MCF 10A (cell line): Measurements from ENCODE around the gene TULP3. TPM values are rescaled to one million over a fixed set of nuclear protein-coding genes. Genes with fewer than 3 reads are reported as not detected.

Source experiments
- BruUV-seq: library from RNA; stranded (reverse); fragments of 400-500 nt; replicated peaks from 2 replicates; lab custom pipeline; 2021; lab: Mats Ljungman, UMichigan
- CTCF ChIA-PET: fragments of 300-600 bp; sonication (Branson Sonifier 250); formaldehyde crosslinking; extraction: SDS; loops from one replicate; lab custom pipeline; 2021; ENCODE audit warnings: antibody characterized with exemption, inconsistent platforms; lab: Yijun Ruan, JAX
- POLR2A ChIA-PET: fragments of 300-600, 350-650 bp; sonication (Branson Sonifier 250); formaldehyde crosslinking; extraction: SDS; loops from one replicate; lab custom pipeline; 2020; ENCODE audit warnings: antibody characterized with exemption, inconsistent platforms; lab: Yijun Ruan, JAX
- DNase-seq: peaks from one replicate; pipeline ENCODE4 v3.0.0-alpha.2; 2018; ENCODE audit not compliant: unreplicated experiment
- H3K27ac Mint-ChIP-seq: one replicate; pipeline ENCODE4 v1.8.0; 2022; ENCODE audit warnings: mild to moderate bottlenecking, low read depth, mixed read lengths; ENCODE audit not compliant: unreplicated experiment
- H3K27me3 Mint-ChIP-seq: one replicate; pipeline ENCODE4 v1.8.0; 2022; ENCODE audit warnings: mixed read lengths; ENCODE audit not compliant: insufficient read depth, unreplicated experiment
- H3K36me3 Mint-ChIP-seq: one replicate; pipeline ENCODE4 v1.8.0; 2022; ENCODE audit warnings: mild to moderate bottlenecking, moderate library complexity, mixed read lengths; ENCODE audit not compliant: insufficient read depth, unreplicated experiment
- H3K4me1 Mint-ChIP-seq: one replicate; pipeline ENCODE4 v1.8.0; 2022; ENCODE audit warnings: mixed read lengths; ENCODE audit not compliant: insufficient read depth, unreplicated experiment
- H3K4me3 Mint-ChIP-seq: one replicate; pipeline ENCODE4 v1.8.0; 2022; ENCODE audit warnings: mild to moderate bottlenecking, moderate library complexity, mixed read lengths; ENCODE audit not compliant: unreplicated experiment
- H3K9me3 Mint-ChIP-seq: one replicate; pipeline ENCODE4 v1.8.0; 2022; ENCODE audit warnings: mixed read lengths; ENCODE audit not compliant: unreplicated experiment
- intact Hi-C: fragments of 100-400 bp; cut with micrococcal nuclease; formaldehyde crosslinking; loops from 2 replicates; pipeline ENCODE4 v1.14.1; 2022
- total RNA-seq: library from RNA; stranded (reverse); gene quantifications from 2 replicates; pipeline ENCODE4 v1.2.3, GENCODE V29; 2022
- TF ChIP-seq, protein P1 (sequence below): fragments of 200-600 bp; IDR thresholded peaks from one replicate; pipeline ENCODE4 v1.8.0; 2022; ENCODE audit warnings: antibody characterized with exemption, mild to moderate bottlenecking; ENCODE audit not compliant: unreplicated experiment

The TULP3 gene
- total RNA-seq, 1 experiment from 2014 or later, result 36.2 TPM

- Mint-ChIP-seq H3K36me3 (peaks cover 3% of the 10 kb centered on the region), H3K27me3 (no peaks in the 10 kb centered on the region), H3K9me3 (no peaks in the 10 kb centered on the region), H3K4me3 (no peak overlapping the region), H3K27ac (no peak overlapping the region), H3K4me1 (no peaks in the 10 kb centered on the region)
- ChIA-PET CTCF (interaction anchor here (1.0 to 3.3 kb wide), 13 partner anchors 10 to 187 kb away, joined by 3 to 21 read pairs (median 5); no protein-coding TSS in a partner anchor), POLR2A (interaction anchor here (1.0 to 1.3 kb wide), 2 partner anchors 8 to 10 kb away, joined by 4 to 6 read pairs; no protein-coding TSS in a partner anchor)
- intact Hi-C loops, result loop anchor here (10.0 kb wide), 1 partner anchor 180 kb away; no protein-coding TSS in a partner anchor
- no peak for DNase-seq
- TF ChIP-seq, protein P1, sequence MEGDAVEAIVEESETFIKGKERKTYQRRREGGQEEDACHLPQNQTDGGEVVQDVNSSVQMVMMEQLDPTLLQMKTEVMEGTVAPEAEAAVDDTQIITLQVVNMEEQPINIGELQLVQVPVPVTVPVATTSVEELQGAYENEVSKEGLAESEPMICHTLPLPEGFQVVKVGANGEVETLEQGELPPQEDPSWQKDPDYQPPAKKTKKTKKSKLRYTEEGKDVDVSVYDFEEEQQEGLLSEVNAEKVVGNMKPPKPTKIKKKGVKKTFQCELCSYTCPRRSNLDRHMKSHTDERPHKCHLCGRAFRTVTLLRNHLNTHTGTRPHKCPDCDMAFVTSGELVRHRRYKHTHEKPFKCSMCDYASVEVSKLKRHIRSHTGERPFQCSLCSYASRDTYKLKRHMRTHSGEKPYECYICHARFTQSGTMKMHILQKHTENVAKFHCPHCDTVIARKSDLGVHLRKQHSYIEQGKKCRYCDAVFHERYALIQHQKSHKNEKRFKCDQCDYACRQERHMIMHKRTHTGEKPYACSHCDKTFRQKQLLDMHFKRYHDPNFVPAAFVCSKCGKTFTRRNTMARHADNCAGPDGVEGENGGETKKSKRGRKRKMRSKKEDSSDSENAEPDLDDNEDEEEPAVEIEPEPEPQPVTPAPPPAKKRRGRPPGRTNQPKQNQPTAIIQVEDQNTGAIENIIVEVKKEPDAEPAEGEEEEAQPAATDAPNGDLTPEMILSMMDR, result no peak
- no TSS peak for BruUV-seq
These were observed 35.8 kb upstream of the TULP3 start for GRCh38 chr12:2854669-2855453.

GRCh38 chr12:2855546-2855945 lies 35.1 kb upstream of the TULP3 start:
- BruUV-seq, result no TSS peak
- H3K4me3 Mint-ChIP-seq, result no peak overlapping the region
- POLR2A ChIA-PET, result no interaction called here
- DNase-seq, result no peak
- no peaks in the 10 kb centered on the region for H3K9me3 Mint-ChIP-seq
- no peaks in the 10 kb centered on the region for H3K27me3 Mint-ChIP-seq
- no peak overlapping the region for H3K27ac Mint-ChIP-seq
- intact Hi-C loops, result loop anchor here (10.0 kb wide), 1 partner anchor 179 kb away; no protein-coding TSS in a partner anchor
- TF ChIP-seq, protein P1, result no peak
- CTCF ChIA-PET, result interaction anchor here (0.6 to 2.3 kb wide), 2 partner anchors 11 to 18 kb away, joined by 4 to 21 read pairs; no protein-coding TSS in a partner anchor
- no peaks in the 10 kb centered on the region for H3K4me1 Mint-ChIP-seq
- H3K36me3 Mint-ChIP-seq, result peaks cover 6% of the 10 kb centered on the region

- no TSS peak for BruUV-seq
- H3K4me3 Mint-ChIP-seq, result no peak overlapping the region
- DNase-seq, result no peak
- peaks cover 10% of the 10 kb centered on the region for H3K36me3 Mint-ChIP-seq
- H3K27me3 Mint-ChIP-seq, result no peaks in the 10 kb centered on the region
- ChIA-PET POLR2A (no interaction called here), CTCF (interaction anchor here (0.6 kb wide), 2 partner anchors 17 to 34 kb away, joined by 4 read pairs; no protein-coding TSS in a partner anchor)
- no peaks in the 10 kb centered on the region for H3K4me1 Mint-ChIP-seq
- intact Hi-C loops, result loop anchor here (10.0 kb wide), 1 partner anchor 179 kb away; no protein-coding TSS in a partner anchor
- TF ChIP-seq, protein P1, result no peak
- no peak overlapping the region for H3K27ac Mint-ChIP-seq
- H3K9me3 Mint-ChIP-seq, result no peaks in the 10 kb centered on the region
These were observed 34.6 kb upstream of the TULP3 start for GRCh38 chr12:2856051-2856450.

- H3K9me3 Mint-ChIP-seq, result no peaks in the 10 kb centered on the region
- no peaks in the 10 kb centered on the region for H3K27me3 Mint-ChIP-seq
- H3K27ac Mint-ChIP-seq, result no peak within 1 kb of the TSS
- DNase-seq, result no peak
- no peak within 1 kb of the TSS for H3K4me3 Mint-ChIP-seq
- CTCF ChIA-PET, result no interaction called here
- no TSS peak for BruUV-seq
- TF ChIP-seq, protein P1, result no peak
- no peaks in the 10 kb centered on the region for H3K4me1 Mint-ChIP-seq
- peaks cover 16% of the 10 kb centered on the region for H3K36me3 Mint-ChIP-seq
- intact Hi-C loops, result loop anchor here (10.0 kb wide), 1 partner anchor 178 kb away; no protein-coding TSS in a partner anchor
- POLR2A ChIA-PET, result interaction anchor here (0.7 kb wide), 1 partner anchor 33 kb away, joined by 3 read pairs; no protein-coding TSS in a partner anchor
These were observed 33.7 kb upstream of the TULP3 start, which contains the start of gene TEX52 for GRCh38 chr12:2857021-2857431. Gene TEX52 (minus strand): TSS chr12:2857039. CDS start chr12:2857026, 13 bp downstream.
